Measurements from ENCODE around the gene RIC1. TPM values are rescaled to one million over a fixed set of nuclear protein-coding genes. Genes with fewer than 3 reads are reported as not detected.
"Not testable (repeated sequence)": the region's sequence is repeated elsewhere in the genome, so short reads cannot be mapped to it uniquely, and the experiment has no call there.

Gene RIC1
- total and polyA plus RNA-seq, 2 of the 8 experiments (the other 6 are each of a cell fraction or from before 2014, with no cell fraction given) = 10.7 to 24.5 TPM

GRCh38 chr9:5662804-5663203, 33.9 kb downstream of the RIC1 start:
- H3K14ac ChIP-seq (ENCODE audit: insufficient read length); H4K5ac ChIP-seq (ENCODE audit: insufficient read length, low read depth, low read length); H2BK5ac ChIP-seq (ENCODE audit: low read depth, low read length); H2AK5ac ChIP-seq (ENCODE audit: low read depth, low read length); H3K18ac ChIP-seq (ENCODE audit: extremely low read depth, low read length); H4K91ac ChIP-seq (replicated peaks; ENCODE audit: insufficient read length, low read length); H3K79me1 ChIP-seq (ENCODE audit: low read depth, low read length); H3K56ac ChIP-seq (replicated peaks; ENCODE audit: insufficient read length, low read depth, low read length); H3K4me1 ChIP-seq (replicated peaks in 1 of 4; ENCODE audit: control insufficient read depth in 3 of 4, insufficient read depth in 4 of 4, low read length in 3 of 4); H3K4me2 ChIP-seq (ENCODE audit: insufficient read depth in 1 of 2, low read depth in 2 of 2, low read length in 2 of 2); H2BK15ac ChIP-seq (ENCODE audit: low read length); H3K27ac ChIP-seq (ENCODE audit: low read depth, low read length); H3K9me3 ChIP-seq (ENCODE audit: insufficient read depth in 2 of 2, low read depth in 1 of 2, low read length in 1 of 2); H3K4me3 ChIP-seq (ENCODE audit: extremely low read depth in 1 of 4, insufficient read depth in 2 of 4, low read depth in 3 of 4, low read length in 4 of 4); POLR2A ChIA-PET (ENCODE audit: partially characterized antibody); H2BK120ac ChIP-seq (replicated peaks; ENCODE audit: low read depth, low read length); H3K23me2 ChIP-seq (ENCODE audit: low read depth, low read length); H3K23ac ChIP-seq (ENCODE audit: insufficient read length); H2AFZ ChIP-seq (ENCODE audit: low read length); H4K20me1 ChIP-seq (replicated peaks in 1 of 2; ENCODE audit: control insufficient read depth in 1 of 2, insufficient read depth in 2 of 2, low read length in 2 of 2); H2BK12ac ChIP-seq (ENCODE audit: low read depth, low read length); H2BK20ac ChIP-seq (ENCODE audit: low read length); DNase-seq (ENCODE audit: low read depth in 1 of 2, low spot score in 2 of 2); CTCF ChIA-PET (ENCODE audit: partially characterized antibody); H3K27me3 ChIP-seq (replicated peaks in 1 of 4; ENCODE audit: control insufficient read depth in 3 of 4, extremely low read depth in 1 of 4, insufficient read depth in 3 of 4, low read length in 3 of 4); H3K4ac ChIP-seq (replicated peaks; ENCODE audit: insufficient read length, low read depth, low read length); H3K9ac ChIP-seq (replicated peaks in 1 of 4; ENCODE audit: extremely low read depth in 1 of 4, low read depth in 3 of 4, low read length in 3 of 4); H4K8ac ChIP-seq (ENCODE audit: extremely low read depth, insufficient read depth, low read length); H3K36me3 ChIP-seq (ENCODE audit: control insufficient read depth in 2 of 4, insufficient read depth in 4 of 4, low read length in 3 of 4); FAIRE-seq: not testable (repeated sequence)
- WGBS, 2 experiments (ENCODE audit: extremely low coverage in 1 of 2, insufficient coverage in 1 of 2, insufficient read length in 1 of 2, insufficient replicate concordance in 2 of 2, low coverage in 1 of 2, low lambda C conversion rate in 2 of 2, missing lambda C conversion rate in 1 of 2) = 95% methylated on average over 1 of the region's 1 CpG; no CpG with 5 or more reads in 1 of the 2 experiments
- H3K79me2 ChIP-seq (ENCODE audit: control insufficient read depth in 1 of 2, insufficient read depth in 2 of 2, low read length in 2 of 2) = peaks cover 0 to 54% of the 10 kb centered on the region in 2 experiments; a peak in 2 of 4 replicates
